ENCODE measurements around the gene ACAA2.
"Not testable (repeated sequence)": the region's sequence is repeated elsewhere in the genome, so short reads cannot be mapped to it uniquely, and the experiment has no call there.

Gene ACAA2

DNA sequence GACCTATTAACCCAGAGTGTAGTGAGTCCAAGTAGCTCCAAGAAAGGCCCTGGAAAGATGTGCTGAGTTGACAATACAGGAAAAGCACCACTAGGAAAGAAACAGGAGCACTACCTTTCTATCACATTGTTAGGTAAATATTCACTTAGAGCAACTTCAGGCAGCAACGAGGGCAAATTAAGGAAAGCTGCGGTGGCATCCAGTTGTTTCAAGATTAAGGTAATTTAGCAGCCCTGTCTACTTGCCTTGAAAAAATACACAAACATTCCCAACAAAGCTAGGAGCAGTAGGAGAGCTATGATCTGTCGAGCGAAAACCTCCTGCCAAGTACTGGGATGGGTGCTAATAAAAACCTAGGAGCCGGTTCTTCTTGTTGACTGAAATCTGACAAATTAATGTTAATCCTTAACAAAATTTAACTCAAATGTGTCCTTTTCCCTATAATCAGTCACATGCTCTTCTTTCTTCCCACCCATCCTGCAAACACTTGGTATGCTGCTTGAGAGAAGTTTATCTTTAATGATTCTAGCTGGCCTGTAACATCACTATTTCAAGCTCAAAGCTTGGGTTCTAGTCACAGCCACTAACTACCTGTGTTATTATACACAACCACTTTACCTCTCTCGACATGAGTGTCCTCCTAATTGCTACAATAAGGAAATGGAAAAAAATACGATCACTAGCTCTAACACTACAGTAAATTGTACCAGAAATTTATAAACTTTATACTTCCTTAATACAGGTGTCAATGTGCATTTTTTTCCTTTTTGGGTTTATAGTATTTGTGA, 2.0 kb downstream of the ACAA2 start:
- DNase-seq, result no peak

- DNase-seq, result not testable (repeated sequence)
These were observed 4.7 kb downstream of the ACAA2 start for GRCh38 chr18:49808553-49809191.

DNA sequence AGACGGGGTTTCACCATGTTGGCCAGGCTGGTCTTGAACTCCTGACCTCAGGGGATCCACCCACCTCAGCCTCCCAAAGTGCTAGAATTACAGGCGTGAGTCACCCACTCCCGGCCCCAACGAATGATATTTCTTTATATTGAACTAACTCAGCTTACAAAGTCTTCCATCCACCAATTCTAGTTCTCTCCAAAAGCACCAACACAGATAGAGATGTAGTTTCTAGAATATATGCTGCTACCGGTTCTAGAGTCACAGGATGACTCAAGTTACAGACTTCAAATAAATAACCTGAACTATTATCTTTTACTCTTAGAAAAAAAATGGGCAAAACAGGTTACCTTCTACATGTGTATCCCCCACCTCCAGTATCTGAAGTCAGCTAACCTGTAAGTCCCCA, 9.2 kb downstream of the ACAA2 start:
- no peak for DNase-seq

DNA sequence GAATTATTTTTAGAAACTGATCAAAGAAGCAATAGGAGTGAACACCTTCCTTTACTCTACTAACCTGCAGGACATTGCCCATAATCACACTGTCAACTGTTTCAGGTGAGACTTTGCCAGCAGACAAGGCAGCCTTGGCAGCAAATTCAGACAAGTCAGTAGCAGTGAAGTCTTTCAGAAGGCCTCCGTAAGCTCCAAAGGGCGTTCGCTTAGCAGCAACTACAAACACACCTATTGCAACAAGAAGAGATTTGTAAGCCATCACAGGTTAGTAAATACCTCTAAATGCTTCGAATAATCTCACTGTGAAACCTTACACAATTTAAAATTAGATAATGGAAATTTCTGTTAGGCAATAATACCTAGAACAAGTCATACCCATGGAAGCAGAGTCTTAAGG, 10.7 kb downstream of the ACAA2 start:
- DNase-seq, result no peak

- DNase-seq, result not testable (repeated sequence)
These were observed 12.8 kb downstream of the ACAA2 start for GRCh38 chr18:49800491-49800890.

DNA sequence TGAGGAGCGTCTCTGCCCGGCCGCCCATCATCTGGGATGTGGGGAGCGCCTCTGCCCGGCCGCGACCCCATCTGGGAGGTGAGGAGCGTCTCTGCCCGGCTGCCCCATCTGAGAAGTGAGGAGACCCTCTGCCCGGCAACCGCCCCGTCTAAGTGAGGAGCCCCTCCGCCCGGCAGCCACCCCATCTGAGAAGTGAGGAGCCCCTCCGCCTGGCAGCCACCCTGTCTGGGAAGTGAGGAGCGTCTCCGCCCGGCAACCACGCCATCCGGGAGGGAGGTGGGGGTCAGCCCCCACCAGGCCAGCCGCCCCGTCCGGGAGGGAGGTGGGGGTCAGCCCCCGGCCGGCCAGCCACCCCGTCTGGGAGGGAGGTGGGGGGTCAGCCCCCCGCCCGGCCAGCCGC, 13.5 kb downstream of the ACAA2 start:
- DNase-seq, result not testable (repeated sequence)

GRCh38 chr18:49798001-49798400, 15.3 kb downstream of the ACAA2 start:
- DNase-seq, result no peak

GRCh38 chr18:49795612-49796552, 17.5 kb downstream of the ACAA2 start:
- no peak for DNase-seq

- no peak for DNase-seq
These were observed 18.6 kb downstream of the ACAA2 start for GRCh38 chr18:49794743-49795142.

- not testable (repeated sequence) for DNase-seq
These were observed 23.7 kb downstream of the ACAA2 start for GRCh38 chr18:49789560-49790134.

DNA sequence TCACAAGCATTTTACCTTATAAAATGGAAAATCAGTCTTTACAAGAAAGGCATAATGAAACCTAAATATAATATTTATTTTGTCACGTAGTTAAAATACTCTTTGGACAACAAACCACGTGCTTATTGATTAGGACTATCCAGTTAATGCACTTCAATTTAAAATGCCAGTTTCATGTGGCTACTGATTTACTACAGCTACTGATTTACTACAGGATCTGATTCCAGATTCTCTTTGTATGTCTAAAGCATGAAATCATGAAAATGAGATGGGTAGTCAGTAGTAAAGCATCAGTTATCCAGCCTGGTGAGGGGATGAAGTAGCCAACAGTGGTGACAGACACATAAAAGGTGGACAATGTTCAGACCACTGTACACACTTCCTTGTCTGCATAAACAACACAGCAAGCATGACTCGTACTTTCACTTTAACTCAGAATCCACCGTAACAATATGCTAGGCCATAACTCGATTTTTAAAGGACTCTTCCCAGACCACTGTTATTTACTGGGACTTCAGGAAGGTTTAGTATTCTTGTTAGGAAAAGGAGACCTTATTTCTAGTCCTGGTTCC, 24.9 kb downstream of the ACAA2 start:
- no peak for DNase-seq

- no peak for DNase-seq
These were observed 27.2 kb downstream of the ACAA2 start for GRCh38 chr18:49786019-49786720.

GRCh38 chr18:49784427-49785185, 28.7 kb downstream of the ACAA2 start:
- DNase-seq, result peak; percentile 25

DNA sequence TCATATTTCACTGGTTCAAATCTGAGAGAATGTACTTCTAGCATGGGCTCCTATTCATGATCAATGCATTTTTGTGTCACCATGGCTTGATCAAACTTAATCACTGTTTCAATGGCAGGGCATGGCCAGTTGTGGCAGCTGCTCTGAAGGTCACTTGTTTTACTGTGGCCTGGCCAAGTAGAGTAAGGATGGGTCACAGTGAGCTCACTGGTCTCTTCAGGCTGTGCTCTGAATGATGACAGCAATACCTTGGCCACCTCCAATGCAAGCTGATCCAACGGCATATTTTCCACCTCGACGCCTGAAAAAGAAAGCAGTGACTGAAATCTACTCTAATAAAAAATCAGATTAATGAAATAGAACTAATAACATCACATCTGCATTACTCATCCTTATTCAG, 29.7 kb downstream of the ACAA2 start:
- not testable (repeated sequence) for DNase-seq

- DNase-seq, result peak; percentile 42
These were observed 34.4 kb downstream of the ACAA2 start for GRCh38 chr18:49778826-49779465.

- no peak for DNase-seq
These were observed 44.1 kb downstream of the ACAA2 start for GRCh38 chr18:49769047-49769728.

- DNase-seq, result peak; percentile 75
These were observed 45.3 kb downstream of the ACAA2 start for GRCh38 chr18:49768051-49768391.

DNA sequence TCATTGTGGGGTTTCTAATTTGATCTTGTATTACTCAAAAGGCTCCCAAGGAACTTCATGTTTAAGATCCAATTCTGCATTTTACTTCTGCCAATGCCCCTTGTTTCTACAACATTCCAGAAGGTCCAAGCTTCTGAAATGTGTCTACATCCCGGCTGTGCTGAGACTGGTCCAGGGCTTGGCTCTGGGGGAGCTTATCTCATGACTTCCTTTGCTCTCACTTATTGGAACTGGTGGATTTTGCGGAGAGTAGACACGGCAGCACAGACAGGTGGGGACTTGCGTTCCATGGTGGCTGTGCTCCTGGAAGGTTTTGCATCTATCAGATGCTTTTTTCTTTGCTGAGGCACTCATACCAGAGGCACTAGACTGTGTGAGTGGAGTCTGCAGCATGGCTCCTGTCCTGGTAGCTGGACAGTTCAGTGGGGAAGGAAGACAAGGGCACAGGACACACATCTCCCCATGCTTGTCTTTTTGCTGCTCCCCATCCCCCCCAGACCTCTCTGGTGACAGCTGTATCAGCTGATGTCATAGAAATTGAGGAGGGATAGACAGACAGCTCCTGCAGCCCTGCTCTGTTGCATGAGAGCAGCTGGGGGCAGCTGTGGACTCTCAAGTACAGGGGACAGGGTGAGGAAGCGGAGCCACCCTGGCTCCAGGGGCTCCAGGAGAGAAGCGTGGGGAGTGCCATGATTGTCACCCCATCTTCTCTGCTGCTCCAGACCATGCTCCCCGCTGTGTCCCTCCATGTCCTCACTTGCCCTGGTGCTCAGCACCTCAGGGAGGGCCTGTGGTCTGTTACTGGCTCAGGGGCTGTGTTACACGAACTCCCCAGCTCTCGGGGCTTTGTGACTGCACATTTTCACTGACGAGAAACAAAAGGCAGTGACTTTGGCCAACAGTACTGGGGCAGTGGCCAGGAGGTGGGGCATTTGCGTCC, 46.0 kb downstream of the ACAA2 start:
- no peak for DNase-seq

DNA sequence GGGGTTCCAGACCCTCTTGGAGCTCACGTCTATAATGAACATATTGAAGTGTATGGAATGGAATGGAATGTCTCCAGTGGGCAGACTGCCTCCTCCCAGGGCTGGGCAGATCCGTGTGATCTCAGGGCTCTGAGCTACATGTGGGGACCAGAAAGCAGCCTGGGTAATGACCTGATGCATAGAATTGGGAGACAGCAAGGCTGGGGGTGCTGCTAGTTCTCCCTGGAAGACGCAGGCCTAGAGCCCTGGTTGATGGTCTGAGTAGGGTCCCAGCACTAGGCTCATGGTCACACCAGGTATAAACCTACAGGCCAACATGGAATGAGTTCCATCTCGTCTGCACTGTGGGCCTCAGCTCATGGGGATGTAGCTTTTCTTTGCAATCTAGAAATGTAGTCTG, 46.7 kb downstream of the ACAA2 start:
- DNase-seq, result no peak

Measured in fibroblast of upper back skin (primary cell).